ENCODE measurements around the gene CYTH1. TPM values are rescaled to one million over a fixed set of nuclear protein-coding genes. Genes with fewer than 3 reads are reported as not detected.

Gene CYTH1
- total RNA-seq, 1 donor from 2014 or later, result 29.4 TPM

DNA sequence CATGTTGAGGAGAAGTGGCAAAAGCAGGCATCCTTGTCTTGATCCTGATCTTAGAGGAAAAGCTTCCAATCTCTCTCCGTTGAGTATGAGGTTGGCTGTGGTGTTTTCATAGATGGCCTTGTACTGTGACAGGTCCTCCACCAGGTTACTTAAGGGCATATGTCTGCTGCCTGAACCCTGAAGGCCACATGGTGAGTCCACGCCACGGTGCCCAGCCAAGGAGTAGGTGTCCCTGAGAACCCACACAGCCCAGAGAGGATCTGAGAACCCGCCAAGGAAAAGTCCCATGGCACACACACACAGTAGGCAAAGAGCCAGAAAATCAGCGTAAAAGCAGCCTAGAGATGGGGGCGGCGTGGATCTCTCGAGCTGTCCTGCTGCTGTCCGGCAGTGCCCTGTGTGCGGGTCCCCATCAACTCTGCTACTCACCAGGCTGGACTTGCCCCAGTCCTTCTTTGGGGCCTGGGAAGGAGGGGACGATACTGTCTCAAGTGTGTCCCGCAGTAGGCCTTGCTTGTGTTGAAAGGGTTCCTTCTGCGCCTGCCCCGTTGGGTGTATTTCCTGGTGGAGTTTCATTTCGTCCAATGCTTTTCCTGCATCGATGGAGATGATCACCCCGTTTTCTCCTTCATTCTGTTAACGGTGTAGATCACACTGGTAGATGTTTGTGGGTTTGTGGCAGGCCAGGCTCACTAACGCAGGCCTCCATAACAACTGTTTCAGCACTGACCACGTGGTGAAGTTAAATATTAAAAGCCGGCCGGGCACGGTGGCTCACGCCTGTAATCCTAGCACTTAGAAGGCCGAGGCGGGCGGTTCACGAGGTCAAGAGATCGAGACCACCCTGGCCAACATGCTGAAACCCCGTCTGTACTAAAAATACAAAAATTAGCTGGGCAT lies 114.1 kb downstream of the CYTH1 start:
- intact Hi-C loops (cut with DNase I), result no loop called here
- peak; percentile 73 for DNase-seq (ENCODE audit: low spot score)

GRCh38 chr17:78667091-78667490 lies 115.0 kb downstream of the CYTH1 start:
- intact Hi-C loops (cut with DNase I), result no loop called here
- DNase-seq (ENCODE audit: low spot score), result peak; percentile 72

DNA sequence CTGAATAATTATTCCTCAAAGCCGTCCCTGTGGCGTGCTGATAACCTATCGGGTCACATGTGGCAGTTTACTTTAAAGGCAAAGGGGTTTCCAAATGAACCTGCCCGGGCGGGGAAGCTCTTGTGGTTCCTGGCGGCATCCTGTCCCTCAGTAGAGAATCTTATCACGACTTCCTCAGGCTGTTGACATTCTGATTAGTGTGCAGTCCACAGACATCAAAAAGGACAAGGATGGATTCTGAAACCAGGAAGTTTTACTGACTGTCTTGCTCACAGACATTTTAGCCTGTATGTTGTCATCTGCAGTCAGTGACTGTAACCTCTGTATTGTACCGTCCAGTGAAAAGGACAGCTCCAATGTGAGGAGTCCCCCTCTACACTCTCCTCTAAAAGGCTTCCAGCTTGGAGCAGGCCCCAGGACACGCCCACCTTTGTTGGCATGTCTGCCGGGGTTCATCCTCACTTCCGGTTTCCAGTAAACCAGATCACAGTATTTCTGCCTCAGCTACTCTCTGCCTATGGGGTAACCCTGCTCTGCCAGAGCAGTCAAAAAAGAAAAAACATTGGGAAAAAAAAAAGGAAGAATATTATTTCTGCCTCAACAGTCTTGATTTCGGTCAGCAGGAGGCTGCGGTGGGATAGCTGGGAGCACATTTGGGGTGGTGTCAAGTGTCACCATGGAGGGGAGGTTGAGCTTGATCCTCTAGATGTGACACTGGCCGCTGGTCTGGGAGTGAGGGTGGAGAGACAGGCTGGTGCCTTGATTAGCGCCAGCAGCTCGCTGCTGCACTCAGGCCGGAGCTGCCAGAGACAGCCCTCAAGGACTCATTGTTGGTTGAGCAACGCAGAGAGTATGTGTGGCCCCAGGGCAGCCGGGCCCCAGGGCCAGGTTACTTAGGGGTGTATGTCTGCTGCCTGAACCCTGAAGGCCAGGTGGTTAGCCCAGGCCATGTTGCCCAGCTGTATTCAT lies 115.8 kb downstream of the CYTH1 start:
- intact Hi-C loops (cut with DNase I), result no loop called here
- DNase-seq (ENCODE audit: low spot score), result peak; percentile 75

GRCh38 chr17:78665387-78665951 lies 116.6 kb downstream of the CYTH1 start:
- intact Hi-C loops (cut with DNase I), result no loop called here
- DNase-seq (ENCODE audit: low spot score), result no peak

DNA sequence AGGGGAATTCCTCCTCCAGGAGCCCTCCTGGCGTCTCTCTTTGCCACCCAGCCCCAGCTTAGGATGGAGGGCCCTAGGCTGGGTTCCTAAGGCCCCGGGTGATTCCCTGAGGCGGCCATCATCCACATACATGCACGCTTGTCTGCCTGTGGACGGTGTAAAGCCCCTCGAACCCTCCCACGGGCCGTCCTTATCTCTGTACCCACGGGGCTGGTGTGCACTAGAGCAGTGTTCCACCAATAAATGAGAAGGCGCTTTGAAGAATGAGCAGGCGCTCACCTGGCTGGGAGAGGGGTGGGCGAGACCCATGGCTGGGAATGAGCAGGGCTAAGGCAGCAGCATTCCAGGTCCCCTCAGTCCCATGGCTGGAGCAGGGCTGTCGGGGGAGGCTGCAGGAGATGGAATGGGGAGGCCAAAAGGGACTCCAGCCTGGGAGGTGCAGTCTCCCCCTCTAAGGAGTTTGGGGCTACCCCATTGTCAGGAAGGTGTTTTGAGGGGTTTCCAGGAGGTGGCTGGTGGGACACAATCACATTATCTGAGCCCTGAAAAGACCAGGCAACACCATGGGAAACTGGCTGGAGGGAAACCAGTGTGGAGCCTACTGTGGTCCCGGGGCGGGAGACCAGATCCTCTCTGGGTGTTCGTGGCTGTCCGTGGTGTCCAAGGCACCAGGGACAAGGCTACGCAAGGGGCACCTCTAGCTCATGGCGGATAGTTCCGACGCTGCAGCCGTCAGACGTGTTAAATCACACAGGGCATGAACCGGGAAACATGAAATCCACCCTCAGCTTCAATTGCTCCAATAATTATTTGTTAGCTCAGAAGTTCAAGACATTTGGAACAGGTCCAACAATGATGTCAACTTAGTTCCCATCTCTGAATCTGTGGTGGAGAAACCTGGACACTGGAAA lies 117.3 kb downstream of the CYTH1 start:
- peak; percentile 75 for DNase-seq (ENCODE audit: low spot score)
- intact Hi-C loops (cut with DNase I), result no loop called here

- DNase-seq (ENCODE audit: low spot score), result peak; percentile 51
- intact Hi-C loops (cut with DNase I), result no loop called here
Observed at GRCh38 chr17:78661093-78661770, 120.8 kb downstream of the CYTH1 start.

DNA sequence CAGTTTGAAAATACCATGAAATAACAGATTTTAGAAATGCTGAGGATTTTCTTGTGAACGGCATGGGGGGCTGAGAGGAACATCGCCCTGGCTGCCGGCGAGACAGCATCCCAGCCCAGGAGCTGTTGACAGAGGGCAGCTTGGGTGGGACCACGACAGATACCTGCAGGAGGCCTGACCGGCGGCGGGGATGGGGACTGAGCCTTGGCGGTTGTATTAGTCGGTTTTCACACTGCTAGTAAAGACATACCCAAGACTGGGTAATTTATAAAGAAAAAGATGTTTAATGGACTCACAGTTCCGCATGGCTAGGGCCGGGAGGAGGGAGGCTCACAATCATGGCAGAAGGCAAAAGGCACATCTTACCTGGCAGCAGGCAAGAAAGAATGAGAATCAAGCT lies 122.5 kb downstream of the CYTH1 start:
- DNase-seq (ENCODE audit: low spot score), result no peak
- intact Hi-C loops (cut with DNase I), result no loop called here

- intact Hi-C loops (cut with DNase I), result no loop called here
- DNase-seq (ENCODE audit: low spot score), result no peak
Observed at GRCh38 chr17:78658281-78658785, 123.7 kb downstream of the CYTH1 start.

DNA sequence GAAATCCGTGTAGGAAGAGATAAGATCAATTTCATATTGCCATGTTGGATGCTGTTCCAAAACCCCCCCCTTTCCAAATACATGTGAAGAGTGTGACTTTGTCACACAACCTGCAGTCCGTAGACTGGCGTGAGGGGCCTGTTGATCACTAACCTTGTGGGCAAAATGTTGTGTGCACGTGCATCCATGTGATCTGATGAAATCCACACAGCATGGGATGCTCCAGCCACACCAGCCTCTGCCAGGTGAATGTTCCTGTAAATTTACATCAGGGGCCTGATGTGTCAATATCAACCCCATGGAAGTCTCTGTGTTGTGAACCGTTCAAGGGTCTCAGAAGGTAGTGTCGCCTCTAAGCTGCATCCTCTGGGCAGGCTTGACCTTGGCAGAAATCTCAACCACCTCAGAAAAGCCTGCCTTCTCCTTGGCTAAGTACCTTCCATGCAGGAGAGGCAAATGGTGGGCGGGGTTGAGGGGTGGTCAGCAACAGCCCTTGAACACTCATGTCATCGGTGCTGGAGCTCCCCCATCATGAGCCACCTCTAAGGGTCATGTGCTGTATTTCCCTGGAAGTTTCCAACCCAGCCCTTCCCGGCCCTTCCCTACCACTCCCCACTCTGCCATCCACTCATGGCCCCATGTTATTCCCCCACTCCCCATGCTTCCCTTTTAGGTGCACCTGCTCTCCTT lies 126.7 kb downstream of the CYTH1 start:
- intact Hi-C loops (cut with DNase I), result no loop called here
- DNase-seq (ENCODE audit: low spot score), result no peak

- DNase-seq (ENCODE audit: low spot score), result no peak
- intact Hi-C loops (cut with DNase I), result no loop called here
Observed at GRCh38 chr17:78654325-78654724, 127.7 kb downstream of the CYTH1 start.

DNA sequence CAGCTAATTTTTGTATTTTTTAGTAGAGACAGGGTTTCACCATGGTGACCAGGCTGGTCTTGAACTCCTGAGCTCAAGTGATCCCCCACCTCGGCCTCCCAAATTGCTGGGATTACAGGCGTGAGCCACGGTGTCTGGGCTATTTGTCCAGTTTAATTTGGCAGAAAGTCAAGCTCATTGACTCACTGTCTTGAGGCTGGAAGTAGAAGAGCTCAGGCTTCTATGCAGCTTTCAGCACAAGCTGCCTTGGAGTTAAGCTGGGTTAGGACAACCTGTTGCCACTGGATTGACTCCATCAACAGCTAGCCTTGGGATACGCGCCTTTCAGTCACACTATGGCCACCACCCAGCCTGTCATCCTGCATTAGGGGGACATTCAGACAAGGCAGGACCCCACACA lies 128.7 kb downstream of the CYTH1 start:
- no peak for DNase-seq (ENCODE audit: low spot score)
- intact Hi-C loops (cut with DNase I), result no loop called here

DNA sequence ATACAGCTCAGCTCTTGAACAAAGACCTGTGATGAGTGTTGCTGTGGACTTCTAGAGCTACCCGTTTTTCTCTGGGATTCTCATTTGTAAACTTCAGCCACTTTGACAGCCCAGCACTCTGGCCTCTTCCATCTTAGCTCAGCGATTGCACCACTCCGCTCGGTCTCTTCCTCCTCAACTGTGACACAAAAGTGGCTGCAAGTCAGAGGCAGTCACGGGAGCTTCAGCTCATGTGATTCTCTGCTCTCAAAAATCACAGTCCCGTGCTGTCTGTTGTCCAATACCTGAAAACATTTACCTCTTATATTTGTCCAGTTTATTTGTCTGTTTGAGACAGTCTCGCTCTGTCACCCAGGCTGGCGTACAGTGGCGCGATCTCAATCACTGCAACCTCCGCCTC lies 129.2 kb downstream of the CYTH1 start:
- DNase-seq (ENCODE audit: low spot score), result no peak
- intact Hi-C loops (cut with DNase I), result no loop called here

DNA sequence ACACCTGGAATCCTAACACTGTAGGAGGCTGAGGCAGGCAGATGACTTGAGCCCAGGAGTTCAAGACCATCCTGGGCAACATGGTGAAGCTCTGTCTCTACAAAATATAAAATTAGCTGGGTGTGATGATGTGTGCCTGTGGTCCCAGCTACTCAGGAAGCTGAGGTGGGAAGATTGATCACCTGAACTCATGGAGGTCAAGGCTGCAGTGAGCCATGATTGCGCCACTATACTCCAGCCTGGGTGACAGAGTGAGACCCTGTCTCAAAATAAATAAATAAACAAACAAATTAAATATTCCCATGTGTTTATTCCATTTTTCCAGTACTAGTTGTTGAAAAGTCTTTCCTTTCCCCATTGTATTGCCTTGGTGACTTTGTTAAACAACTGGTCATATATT lies 130.0 kb downstream of the CYTH1 start:
- intact Hi-C loops (cut with DNase I), result no loop called here
- DNase-seq (ENCODE audit: low spot score), result no peak

GRCh38 chr17:78651554-78651953 lies 130.5 kb downstream of the CYTH1 start:
- intact Hi-C loops (cut with DNase I), result no loop called here
- no peak for DNase-seq (ENCODE audit: low spot score)

DNA sequence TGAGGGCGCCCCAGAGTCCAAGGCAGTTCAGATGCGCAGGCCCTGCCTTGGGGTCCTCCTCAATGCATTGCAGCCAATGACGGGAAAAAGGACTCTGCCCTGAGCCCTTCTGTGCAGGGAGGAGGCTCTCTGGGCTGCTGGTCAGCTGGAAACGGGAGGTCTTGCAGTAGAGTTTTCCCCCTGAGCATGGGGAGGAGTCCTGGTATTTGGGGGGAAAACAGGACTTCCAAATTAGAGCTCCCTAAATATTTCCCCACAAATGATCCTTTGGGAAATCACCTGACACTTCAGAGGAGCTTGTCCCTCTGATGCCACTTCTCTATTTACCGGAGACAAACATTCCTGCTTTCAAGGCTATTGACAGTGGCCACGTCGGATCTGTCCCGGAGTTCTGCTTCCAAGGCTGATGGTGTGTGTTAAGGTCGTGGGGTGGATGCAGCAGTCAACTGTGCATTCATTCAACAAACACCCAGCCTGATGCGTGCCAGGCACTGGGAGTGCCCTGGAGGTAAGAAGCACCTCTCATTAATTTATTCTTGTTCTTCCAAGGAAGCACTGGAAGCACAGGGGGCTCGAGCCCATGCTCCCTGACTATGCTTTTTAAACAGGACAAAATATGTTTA lies 131.9 kb downstream of the CYTH1 start:
- intact Hi-C loops (cut with DNase I), result no loop called here
- DNase-seq (ENCODE audit: low spot score), result no peak

GRCh38 chr17:78648293-78648692 lies 133.8 kb downstream of the CYTH1 start:
- intact Hi-C loops (cut with DNase I), result no loop called here
- DNase-seq (ENCODE audit: low spot score), result no peak

GRCh38 chr17:78647032-78647431 lies 135.0 kb downstream of the CYTH1 start:
- DNase-seq (ENCODE audit: low spot score), result no peak
- intact Hi-C loops (cut with DNase I), result loop anchor here (2.0 kb wide), 1 partner anchor 54 kb away; no protein-coding TSS in a partner anchor

Data from cardiac septum (tissue), 1 donor.